K562 (cell line): ENCODE data around the gene CEP290. TPM values are rescaled to one million over a fixed set of nuclear protein-coding genes. Genes with fewer than 3 reads are reported as not detected.

Experiments
- ATAC-seq: fragments of 200-7000 bp; cut with Tn5 transposase; 3 replicates; pipeline ENCODE4 v1.9.1; 2020; ENCODE audit warnings: moderate library complexity
- BruUV-seq: library from RNA; stranded (reverse); fragments of 400-500 nt; replicated peaks from 2 replicates; lab custom pipeline; 2021; lab: Mats Ljungman, UMichigan
- CTCF ChIA-PET: fragments of 300-600 bp; formaldehyde crosslinking; extraction: SDS; loops from one replicate; lab custom pipeline; 2021; ENCODE audit warnings: low intra/inter-chr PET ratio; lab: Yijun Ruan, JAX
- POLR2A ChIA-PET: fragments of 300-600, 350-650 bp; sonication (Branson Sonifier 250); formaldehyde crosslinking; extraction: SDS; loops from one replicate; lab custom pipeline; 2021; ENCODE audit warnings: antibody characterized with exemption, inconsistent platforms; lab: Yijun Ruan, JAX
- DNase-seq, 4 experiments: peaks; one replicate each; pipeline versions ENCODE4 v3.0.0 to v3.0.0-alpha.2; 2011 to 2018; ENCODE audit warnings: low spot score in 3 of 4, mixed read lengths in 3 of 4; ENCODE audit errors: extremely low read depth in 1 of 4
- FAIRE-seq: peaks from 2 replicates; lab custom pipeline; 2011; peaks lifted over from hg19 to GRCh38; lab: Jason Lieb, UNC
- H2AFZ ChIP-seq: 2 replicates; pipeline ENCODE4 v1.6.0; 2011; ENCODE audit warnings: low read depth, low read length, control low read depth, inconsistent platforms
- H3K27ac ChIP-seq: fragments of 200-600 bp; 3 replicates; pipeline ENCODE4 v1.8.0; 2011; ENCODE audit warnings: low read depth, mild to moderate bottlenecking, control low read depth, inconsistent platforms, low read length, moderate library complexity, mixed read lengths; ENCODE audit errors: extremely low read depth
- H3K27me3 ChIP-seq, 2 experiments: fragments of 300-600 bp in 1 of 2; 2 replicates in 1 of 2; 3 replicates in 1 of 2; pipeline versions ENCODE4 v1.6.0 to v1.8.0; 2011; ENCODE audit warnings: inconsistent platforms in 2 of 2, low read length in 2 of 2, mild to moderate bottlenecking in 1 of 2, mixed read lengths in 1 of 2, moderate library complexity in 1 of 2; ENCODE audit not compliant: control insufficient read depth in 2 of 2, insufficient read depth in 2 of 2
- H3K36me3 ChIP-seq: fragments of 300-600 bp; 3 replicates; pipeline ENCODE4 v1.8.0; 2011; ENCODE audit warnings: mild to moderate bottlenecking, low read length, inconsistent platforms; ENCODE audit not compliant: control insufficient read depth, insufficient read depth
- H3K4me1 ChIP-seq, 2 experiments: fragments of 200-600 bp in 1 of 2; replicated peaks in 1 of 2; 2 replicates in 1 of 2; 3 replicates in 1 of 2; pipeline versions ENCODE4 v1.5.1 to v1.8.0; 2011; ENCODE audit warnings: inconsistent platforms in 2 of 2, low read length in 2 of 2, mild to moderate bottlenecking in 1 of 2, mixed read lengths in 1 of 2, moderate library complexity in 1 of 2; ENCODE audit not compliant: control insufficient read depth in 2 of 2, insufficient read depth in 2 of 2
- H3K4me2 ChIP-seq: 2 replicates; pipeline ENCODE4 v1.6.1; 2011; ENCODE audit warnings: low read length, control low read depth, inconsistent platforms, mixed read lengths; ENCODE audit not compliant: insufficient read depth
- H3K4me3 ChIP-seq: fragments of 200-600 bp; sonication (generic), shearing (Covaris generic); 2 replicates; pipeline ENCODE4 v1.5.1; 2016; ENCODE audit warnings: control low read depth, inconsistent platforms
- H3K79me2 ChIP-seq: fragments of 200-600 bp; 3 replicates; pipeline ENCODE4 v1.8.0; 2011; ENCODE audit warnings: low read length, inconsistent platforms; ENCODE audit not compliant: control insufficient read depth, insufficient read depth
- H3K9ac ChIP-seq, 2 experiments: 2 replicates each; pipeline versions ENCODE4 v1.6.0 to v1.6.1; 2011; ENCODE audit warnings: low read depth in 2 of 2, low read length in 2 of 2, control low read depth in 1 of 2, inconsistent platforms in 1 of 2, mild to moderate bottlenecking in 1 of 2, mixed read lengths in 1 of 2; ENCODE audit not compliant: insufficient read depth in 1 of 2
- H3K9me1 ChIP-seq: one replicate; pipeline ENCODE4 v1.6.0; 2011; ENCODE audit warnings: inconsistent platforms, mild to moderate bottlenecking, low read length, moderate library complexity; ENCODE audit not compliant: control insufficient read depth, insufficient read depth
- H3K9me3 ChIP-seq: replicated peaks from 2 replicates; pipeline ENCODE4 v1.5.1; 2011; ENCODE audit warnings: low read depth, low read length, inconsistent platforms; ENCODE audit not compliant: control insufficient read depth, insufficient read depth
- H4K20me1 ChIP-seq: replicated peaks from 2 replicates; pipeline ENCODE4 v1.6.1; 2011; ENCODE audit warnings: low read length, inconsistent platforms, mixed read lengths; ENCODE audit not compliant: control insufficient read depth, insufficient read depth
- BACH1 ChIP-seq: fragments of 200-800 bp; sonication (Bioruptor generic); IDR thresholded peaks from 2 replicates; pipeline ENCODE4 v1.6.1; 2016; ENCODE audit warnings: missing genetic modification characterization, missing compliant biosample characterization
- CTCFL ChIP-seq: IDR thresholded peaks from 2 replicates; pipeline ENCODE4 v1.6.1; 2011; ENCODE audit warnings: borderline replicate concordance, low read depth, mild to moderate bottlenecking, moderate library complexity, low read length; ENCODE audit not compliant: insufficient read depth, poor library complexity, severe bottlenecking
- HCFC1 ChIP-seq: IDR thresholded peaks from 2 replicates; pipeline ENCODE4 v1.6.1; 2012; ENCODE audit warnings: low read depth, low read length, improper control_type of control experiment
- KAT7 ChIP-seq: sonication (generic); formaldehyde crosslinking; IDR thresholded peaks from 2 replicates; pipeline ENCODE4 v1.8.0; 2022; ENCODE audit warnings: missing genetic modification reagents, mild to moderate bottlenecking, borderline replicate concordance
- NUFIP1 ChIP-seq: fragments of 450-650 bp; IDR thresholded peaks from 2 replicates; pipeline ENCODE4 v1.6.1; 2018; ENCODE audit not compliant: partially characterized antibody
- RBM22 ChIP-seq: fragments of 200-400 bp; formaldehyde crosslinking; IDR thresholded peaks from 2 replicates; pipeline ENCODE4 v1.6.1; 2018; ENCODE audit warnings: low read length, low read depth; ENCODE audit not compliant: poor library complexity, severe bottlenecking
- RFX5 ChIP-seq: IDR thresholded peaks from 2 replicates; pipeline ENCODE4 v1.6.1; 2011; ENCODE audit warnings: low read depth, mild to moderate bottlenecking, improper control_type of control experiment, low read length
- RHOXF2B ChIP-seq: fragments of 250-450 bp; sonication (Bioruptor Pico); conservative IDR thresholded peaks from 2 replicates; pipeline ENCODE4 v1.5.1; 2021
- TOE1 ChIP-seq, 2 experiments: fragments of 450-650 bp in 1 of 2; sonication (generic) in 1 of 2; formaldehyde crosslinking in 1 of 2; IDR thresholded peaks; 2 replicates each; pipeline versions ENCODE4 v1.7.1 to v1.8.0; 2016 to 2022; ENCODE audit warnings: borderline replicate concordance in 2 of 2, mild to moderate bottlenecking in 2 of 2, antibody characterized with exemption in 1 of 2, inconsistent platforms in 1 of 2, low read depth in 1 of 2, missing genetic modification reagents in 1 of 2, moderate library complexity in 1 of 2
- TRIM24 ChIP-seq, 2 experiments: fragments of 450-650 bp; IDR thresholded peaks; 2 replicates each; pipeline ENCODE4 v1.6.1; 2016
- ZBTB2 ChIP-seq: fragments of 450-650 bp; IDR thresholded peaks from 2 replicates; pipeline ENCODE4 v1.6.1; 2016; ENCODE audit warnings: antibody characterized with exemption
- ZNF133 ChIP-seq: fragments of 250-450 bp; sonication (Bioruptor Pico); IDR thresholded peaks from 2 replicates; pipeline ENCODE4 v1.4.0; 2020; ENCODE audit warnings: mild to moderate bottlenecking
- ZNF165 ChIP-seq: fragments of 250-450 bp; sonication (Bioruptor Pico); IDR thresholded peaks from 2 replicates; pipeline ENCODE4 v1.4.0; 2020; ENCODE audit warnings: borderline replicate concordance
- ZNF224 ChIP-seq: sonication (generic); formaldehyde crosslinking; IDR thresholded peaks from 2 replicates; pipeline ENCODE4 v1.8.0; 2022; ENCODE audit warnings: mild to moderate bottlenecking, missing genetic modification reagents
- ZNF23 ChIP-seq: fragments of 250-450 bp; sonication (Bioruptor Pico); IDR thresholded peaks from 2 replicates; pipeline ENCODE4 v1.4.0; 2020; ENCODE audit warnings: mild to moderate bottlenecking
- ZNF253 ChIP-seq: fragments of 250-450 bp; sonication (Bioruptor Pico); conservative IDR thresholded peaks from 2 replicates; pipeline ENCODE4 v1.6.1; 2021; ENCODE audit warnings: mild to moderate bottlenecking
- ZNF507 ChIP-seq: conservative IDR thresholded peaks from 2 replicates; pipeline ENCODE4 v1.6.1; 2017; ENCODE audit warnings: missing genetic modification characterization, missing compliant biosample characterization
- ZNF699 ChIP-seq: fragments of 250-450 bp; sonication (Bioruptor Pico); IDR thresholded peaks from 2 replicates; pipeline ENCODE4 v1.8.0; 2021; ENCODE audit warnings: mild to moderate bottlenecking, moderate library complexity; ENCODE audit not compliant: insufficient replicate concordance
- WGBS: fragments of 100-300 bp; shearing (Covaris generic); methylation state at CpG from one replicate; pipeline ENCODE4 v1.1.6; 2016; ENCODE audit warnings: low coverage, mixed read lengths; ENCODE audit not compliant: insufficient coverage; ENCODE audit errors: missing lambda C conversion rate; 5-methylcytosine and 5-hydroxymethylcytosine counted together
- in situ Hi-C: fragments of 300-500 bp; cut with MboI; formaldehyde crosslinking; loops from 4 replicates; pipeline ENCODE4 v1.15.0; 2018; ENCODE audit warnings: inconsistent platforms, mixed read lengths
- intact Hi-C: fragments of 100-400 bp; cut with micrococcal nuclease; formaldehyde crosslinking; loops from 2 replicates; pipeline ENCODE4 v1.14.2; 2022
- polyA plus RNA-seq, 8 experiments: library from polyadenylated mRNA; depleted of rRNA in 4 of 8; stranded (reverse) in 5 of 8; unstranded in 3 of 8; fragments of >200 nt; fragmentation: Nextera tagmentation in 2 of 8; fragmentation: Illumina TruSeq in 1 of 8; extraction: Ambion mirVana in 2 of 8; extraction: Trizol in 1 of 8; gene quantifications; 2 replicates each; pipeline versions ENCODE4 v1.2.1 to v1.2.3, GENCODE V29; 2011 to 2014; ENCODE audit warnings: inconsistent platforms in 1 of 8, missing spikeins in 1 of 8
- total RNA-seq, 7 experiments: library from RNA; depleted of rRNA in 6 of 7; stranded (reverse); fragments of >200 nt in 6 of 7; fragmentation: Illumina TruSeq in 2 of 7; extraction: Trizol in 2 of 7; gene quantifications; 2 replicates each; pipeline versions ENCODE4 v1.2.1 to v1.2.3, GENCODE V29; 2011 to 2021; ENCODE audit warnings: low replicate concordance in 1 of 7
- TF ChIP-seq, protein P1 (sequence below): fragments of 450-650 bp; IDR thresholded peaks from 2 replicates; pipeline ENCODE4 v1.6.1; 2016; ENCODE audit warnings: missing biosample characterization, missing genetic modification characterization

CEP290 gene
- total and polyA plus RNA-seq, 9 of the 15 experiments (the other 6 are each of a cell fraction or from before 2014, with no cell fraction given): 7.2 to 19.4 (median 18.1) TPM

DNA sequence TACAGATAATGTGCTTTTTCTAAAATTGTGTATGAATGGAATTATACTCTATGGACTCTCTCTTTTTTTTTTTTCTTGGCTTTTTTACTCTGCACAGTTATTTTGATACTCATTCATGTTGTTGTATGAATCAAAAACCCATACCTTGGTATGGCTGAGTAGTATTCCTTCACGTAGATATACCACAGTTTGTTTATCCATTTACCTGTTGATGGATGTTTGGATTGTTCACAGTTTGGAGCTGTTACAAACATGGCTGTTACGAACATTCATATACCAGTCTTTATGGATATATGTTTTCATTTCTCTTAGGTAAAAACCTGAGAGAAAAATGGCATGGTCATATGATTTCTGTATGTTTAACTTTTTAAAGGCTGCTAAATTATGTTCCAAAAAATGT, 43.4 kb upstream of the CEP290 start:
- intact Hi-C loops (no loop called here), in situ Hi-C loops (no loop called here)
- ChIA-PET POLR2A (no interaction called here), CTCF (no interaction called here)
- no peak overlapping the region for H2AFZ ChIP-seq
- no peaks in the 10 kb centered on the region for H3K9me1 ChIP-seq
- H3K4me1 ChIP-seq: no peaks in the 10 kb centered on the region
- DNase-seq: no peak
- H3K36me3 ChIP-seq: peaks cover 4% of the 10 kb centered on the region; the same call in 2 of the 3 replicates
- H3K9ac ChIP-seq: no peak overlapping the region
- H4K20me1 ChIP-seq: no peaks in the 10 kb centered on the region
- TF ChIP-seq TRIM24 (IDR thresholded peaks at IDR 0.05): no peak
- no peak for TF ChIP-seq ZNF253 (CRISPR knock-in tag)
- TF ChIP-seq KAT7 (CRISPR knock-in tag): no peak
- TF ChIP-seq RHOXF2B (CRISPR knock-in tag): no peak
- no peak for TF ChIP-seq TOE1 (IDR thresholded peaks at IDR 0.05; ENCODE audit: borderline replicate concordance)
- no peak for TF ChIP-seq TOE1 (CRISPR knock-in tag; IDR thresholded peaks at IDR 0.05; ENCODE audit: borderline replicate concordance, low read depth)
- TF ChIP-seq ZNF165: no peak
- TF ChIP-seq BACH1 (tag): no peak
- TF ChIP-seq, protein P1, sequence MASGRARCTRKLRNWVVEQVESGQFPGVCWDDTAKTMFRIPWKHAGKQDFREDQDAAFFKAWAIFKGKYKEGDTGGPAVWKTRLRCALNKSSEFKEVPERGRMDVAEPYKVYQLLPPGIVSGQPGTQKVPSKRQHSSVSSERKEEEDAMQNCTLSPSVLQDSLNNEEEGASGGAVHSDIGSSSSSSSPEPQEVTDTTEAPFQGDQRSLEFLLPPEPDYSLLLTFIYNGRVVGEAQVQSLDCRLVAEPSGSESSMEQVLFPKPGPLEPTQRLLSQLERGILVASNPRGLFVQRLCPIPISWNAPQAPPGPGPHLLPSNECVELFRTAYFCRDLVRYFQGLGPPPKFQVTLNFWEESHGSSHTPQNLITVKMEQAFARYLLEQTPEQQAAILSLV (tag): no peak
- no peak for TF ChIP-seq RFX5
- no peak for TF ChIP-seq CTCFL
- no peak for TF ChIP-seq ZNF224
- TF ChIP-seq HCFC1: no peak
- no peak for TF ChIP-seq ZNF699 (CRISPR knock-in tag)
- no peak for TF ChIP-seq ZNF133 (CRISPR knock-in tag)
- no peak for TF ChIP-seq ZNF507 (tag)
- TF ChIP-seq ZBTB2: no peak
- TF ChIP-seq RBM22: no peak
- no peak for TF ChIP-seq ZNF23 (CRISPR knock-in tag)
- TF ChIP-seq NUFIP1: no peak
- no TSS peak for BruUV-seq
- no peak overlapping the region for H3K4me2 ChIP-seq
- no peaks in the 10 kb centered on the region for H3K27me3 ChIP-seq
- H3K79me2 ChIP-seq: no peaks in the 10 kb centered on the region
- no peak for FAIRE-seq
- ATAC-seq: no peak
- WGBS: 96% methylated on average over 2 of the region's 2 CpGs
- H3K4me3 ChIP-seq: no peak overlapping the region
- H3K9me3 ChIP-seq: no peaks in the 10 kb centered on the region
- no peak overlapping the region for H3K27ac ChIP-seq
